Measurements from ENCODE around the gene ADRM1. TPM values are rescaled to one million over a fixed set of nuclear protein-coding genes. Genes with fewer than 3 reads are reported as not detected.
A peak's percentile ranks its signal among the peaks of the same experiment; 100 is the strongest.

Gene ADRM1
- total and polyA plus RNA-seq, 10 of the 15 experiments (the other 5 are each of a cell fraction or from before 2014, with no cell fraction given): 3.4 to 213 (median 95.9) TPM

- no peaks in the 10 kb centered on the region for H4K20me1 ChIP-seq (ENCODE audit: control insufficient read depth, insufficient read depth)
- H3K4me2 ChIP-seq (ENCODE audit: control insufficient read depth, insufficient read depth): peak overlapping the region; percentile 82
- H3K4me3 ChIP-seq: no peak overlapping the region
- ChIA-PET RAD21 (ENCODE audit: unreplicated experiment) (no interaction called here), SMC1A (ENCODE audit: uncharacterized antibody, unreplicated experiment) (no interaction called here), POLR2A (no interaction called here), CTCF (interaction anchor here (0.7 to 0.9 kb wide), 2 partner anchors 28 to 106 kb away, joined by 3 to 4 read pairs; no protein-coding TSS in a partner anchor)
- no peaks in the 10 kb centered on the region for H3K27me3 ChIP-seq (replicated peaks in 1 of 2; ENCODE audit: control insufficient read depth in 2 of 2, insufficient read depth in 2 of 2, low read length in 1 of 2)
- H3K36me3 ChIP-seq (ENCODE audit: control insufficient read depth in 2 of 2, insufficient read depth in 2 of 2, low read length in 1 of 2): no peaks in the 10 kb centered on the region
- H3K9ac ChIP-seq (ENCODE audit: control insufficient read depth, insufficient read depth, low read length): no peak overlapping the region
- BruUV-seq (replicated peaks): no TSS peak
- WGBS (ENCODE audit: insufficient coverage, insufficient replicate concordance, low lambda C conversion rate, missing lambda C conversion rate): 80% methylated on average over 50 of the region's 53 CpGs
- H3K4me1 ChIP-seq (ENCODE audit: control insufficient read depth, insufficient read depth, low read length): peaks cover 37% of the 10 kb centered on the region
- peaks cover 3% of the 10 kb centered on the region for H3K9me3 ChIP-seq (replicated peaks; ENCODE audit: control insufficient read depth, insufficient read depth, low read length)
- in situ Hi-C loops (cut with MboI): no loop called here
- no peak overlapping the region for H3K27ac ChIP-seq (ENCODE audit: control insufficient read depth, insufficient read depth)
- FAIRE-seq (peak; percentile 62), ATAC-seq (no peak), DNase-seq (ENCODE audit: low read depth, low spot score) (no peak)
- H3K79me2 ChIP-seq (ENCODE audit: control insufficient read depth, insufficient read depth, low read length): no peaks in the 10 kb centered on the region
- intact Hi-C loops (cut with micrococcal nuclease; ENCODE audit: unreplicated experiment): no loop called here
- 0 out of 2 replicates have a peak overlapping the region, but pooled peaks have one; percentile 10 for H2AFZ ChIP-seq (ENCODE audit: control insufficient read depth, low read depth, low read length)
- TF ChIP-seq BCL3 (IDR thresholded peaks at IDR 0.05; ENCODE audit: borderline replicate concordance, insufficient read depth, low read depth, low read length, poor library complexity, severe bottlenecking): peak; percentile 46
- no peak for TF ChIP-seq ZBTB33 (IDR thresholded peaks at IDR 0.05)
- no peak for TF ChIP-seq HDAC2 (IDR thresholded peaks at IDR 0.05)
- TF ChIP-seq SUPT20H (IDR thresholded peaks at IDR 0.05; ENCODE audit: borderline replicate concordance, control insufficient read depth, low read depth, low read length): no peak
- no peak for TF ChIP-seq TCF7 (IDR thresholded peaks at IDR 0.05; ENCODE audit: borderline replicate concordance)
- no peak for TF ChIP-seq NFIC (IDR thresholded peaks at IDR 0.05; ENCODE audit: low read depth, low read length)
- no peak for TF ChIP-seq MTA3 (IDR thresholded peaks at IDR 0.05; ENCODE audit: borderline replicate concordance, low read length)
- no peak for TF ChIP-seq FOXM1 (IDR thresholded peaks at IDR 0.05; ENCODE audit: low read depth, low read length)
- TF ChIP-seq SRF (IDR thresholded peaks at IDR 0.05; ENCODE audit: low read depth in 2 of 2, low read length in 2 of 2): no peak
- 0 out of 2 replicates have a peak, but pooled peaks have one; percentile 33 for TF ChIP-seq TCF3 (IDR thresholded peaks at IDR 0.05; ENCODE audit: borderline replicate concordance, insufficient read depth, low read depth, low read length)
- TF ChIP-seq SREBF2 (IDR thresholded peaks at IDR 0.05; ENCODE audit: low read length): no peak
- TF ChIP-seq NBN (IDR thresholded peaks at IDR 0.05): no peak
- no peak for TF ChIP-seq GATAD2B (conservative IDR thresholded peaks at IDR 0.05; ENCODE audit: low read depth)
- TF ChIP-seq PBX3 (IDR thresholded peaks at IDR 0.05; ENCODE audit: insufficient replicate concordance, low read depth, low read length): peak; percentile 43
- no peak for TF ChIP-seq NFXL1 (IDR thresholded peaks at IDR 0.05; ENCODE audit: borderline replicate concordance)
- TF ChIP-seq E2F8 (IDR thresholded peaks at IDR 0.05; ENCODE audit: low read depth, partially characterized antibody): no peak
- no peak for TF ChIP-seq RELA (IDR thresholded peaks at IDR 0.05; ENCODE audit: borderline replicate concordance, partially characterized antibody)
Measured at GRCh38 chr20:62336775-62337557, 34.2 kb downstream of the ADRM1 start.
